GM21717 (cell line): ENCODE results near the gene FAM3B.
"Not testable (repeated sequence)": the region's sequence is repeated elsewhere in the genome, so short reads cannot be mapped to it uniquely, and the experiment has no call there.

Experiments
- ATAC-seq: cut with Tn5 transposase; IDR thresholded peaks from one replicate; pipeline ENCODE4 v1.9.1; 2021; ENCODE audit warnings: mild to moderate bottlenecking, moderate library complexity; ENCODE audit not compliant: unreplicated experiment

FAM3B gene, protein sequence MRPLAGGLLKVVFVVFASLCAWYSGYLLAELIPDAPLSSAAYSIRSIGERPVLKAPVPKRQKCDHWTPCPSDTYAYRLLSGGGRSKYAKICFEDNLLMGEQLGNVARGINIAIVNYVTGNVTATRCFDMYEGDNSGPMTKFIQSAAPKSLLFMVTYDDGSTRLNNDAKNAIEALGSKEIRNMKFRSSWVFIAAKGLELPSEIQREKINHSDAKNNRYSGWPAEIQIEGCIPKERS

DNA sequence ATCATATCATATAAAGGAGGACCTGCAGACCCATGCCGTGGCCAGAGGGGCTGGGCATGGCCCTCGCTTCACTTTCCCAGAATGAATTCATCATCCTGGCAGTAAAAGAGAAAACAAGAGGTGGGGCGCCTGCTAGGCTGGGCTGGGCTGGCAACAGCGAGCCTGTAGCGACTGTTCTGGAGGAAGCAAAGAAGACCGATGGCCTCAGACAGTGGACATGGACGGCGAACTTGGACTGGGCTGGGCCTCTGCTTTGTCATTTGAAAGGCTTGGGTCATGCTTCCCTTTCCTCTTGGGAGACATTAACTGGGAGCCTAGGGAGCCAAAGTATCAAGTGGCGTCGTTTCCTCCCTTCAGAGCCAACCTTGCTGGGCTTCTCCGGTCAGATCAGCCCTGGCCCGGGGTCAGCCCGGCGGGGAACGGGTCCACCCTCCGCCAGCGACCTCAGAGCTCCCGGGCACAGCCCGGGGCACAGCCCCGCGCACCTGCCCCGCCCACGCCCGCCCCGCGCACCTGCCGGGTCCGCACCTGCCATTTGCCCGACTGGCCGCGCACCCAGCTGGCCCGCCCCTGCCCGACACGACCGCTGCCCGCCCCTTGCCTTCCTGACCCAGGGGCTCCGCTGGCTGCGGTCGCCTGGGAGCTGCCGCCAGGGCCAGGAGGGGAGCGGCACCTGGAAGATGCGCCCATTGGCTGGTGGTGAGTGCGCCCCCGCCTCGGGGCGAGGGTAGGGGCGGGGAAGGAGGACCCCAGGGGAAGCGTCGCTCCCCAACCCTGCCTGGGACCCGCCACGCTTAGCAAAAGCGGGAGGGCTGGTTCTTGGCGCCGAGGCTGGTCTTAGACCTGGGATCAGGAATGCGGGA, at the start of gene FAM3B:
FAM3B (plus strand) TSS at position 602 of the 863 bp plus-strand sequence; CDS start at position 681, 79 bp downstream.
- ATAC-seq = no peak

DNA sequence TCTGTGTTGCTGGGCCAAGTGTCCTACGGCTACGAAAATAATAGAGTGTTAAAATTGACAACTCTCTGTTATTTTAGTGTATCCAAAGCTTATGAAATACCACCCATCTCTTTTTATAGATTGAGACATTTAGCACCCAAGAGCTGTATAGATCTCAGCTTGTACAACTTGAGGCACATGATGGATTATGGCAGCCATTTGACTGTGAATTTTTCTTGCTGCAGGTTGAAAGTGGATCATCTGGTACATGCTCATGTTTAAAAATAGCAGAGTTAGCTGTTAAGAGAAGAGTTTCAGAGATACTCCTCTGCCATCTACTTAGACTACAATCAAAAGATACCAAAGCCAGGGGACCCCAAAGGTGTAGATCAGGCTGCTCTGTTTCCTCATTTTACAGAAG, 49.3 kb upstream of the FAM3B start:
- ATAC-seq = no peak

DNA sequence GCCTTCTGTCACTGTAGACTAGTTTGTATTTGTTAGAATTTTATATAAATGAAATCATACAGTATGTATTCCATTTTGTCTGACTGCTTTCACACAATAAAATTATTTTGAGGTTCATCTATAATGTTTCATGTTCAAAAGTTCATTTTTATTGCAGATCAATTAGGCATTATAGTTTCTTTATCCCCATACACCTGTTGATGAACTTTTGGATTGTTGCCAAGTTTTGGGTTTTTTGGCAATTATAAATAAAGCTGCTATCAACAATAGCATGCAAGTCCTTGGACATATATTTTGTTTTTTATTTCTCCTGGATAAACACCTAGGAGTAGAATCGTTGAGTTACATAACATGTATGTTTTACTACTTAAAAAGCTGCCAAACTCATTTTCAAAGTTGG, 47.1 kb upstream of the FAM3B start:
- ATAC-seq = no peak

DNA sequence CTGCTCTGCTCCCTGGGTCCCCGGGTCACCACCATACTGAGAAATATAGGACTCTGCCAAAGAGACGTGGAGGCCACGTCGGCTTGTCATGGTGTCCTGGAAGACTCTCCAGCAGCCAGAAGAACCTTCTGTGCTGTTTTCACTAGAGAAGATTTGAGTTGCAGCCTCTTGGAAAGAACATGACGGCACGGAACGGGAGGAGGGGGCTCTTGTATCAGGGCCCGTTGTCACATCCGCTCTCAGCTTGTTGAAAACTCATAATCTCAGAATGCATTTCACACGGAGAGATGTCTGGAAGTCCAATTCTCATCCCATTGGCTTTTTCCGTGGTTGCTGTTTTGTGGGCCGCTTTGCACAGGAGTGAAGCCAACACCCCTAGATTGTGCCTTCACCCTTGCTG, 39.4 kb upstream of the FAM3B start:
- no peak for ATAC-seq

DNA sequence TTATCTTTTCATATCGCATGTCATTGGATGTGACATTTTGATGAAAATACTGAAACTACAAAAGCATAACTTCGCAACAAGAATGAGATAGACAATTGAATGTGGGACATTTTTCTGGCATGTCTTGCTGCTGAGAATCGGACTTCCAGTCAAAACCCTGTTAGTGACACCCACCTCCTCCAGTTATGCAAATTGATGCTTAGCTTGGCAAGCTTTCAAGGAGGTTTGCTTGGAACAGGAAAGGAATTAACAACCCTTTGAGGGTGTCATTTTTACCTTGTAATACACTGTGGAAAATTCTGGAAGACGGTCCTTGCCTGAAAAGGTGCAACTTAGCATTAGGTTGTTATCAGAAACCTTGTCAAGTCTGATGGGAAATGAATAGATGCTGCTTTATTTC, 38.8 kb upstream of the FAM3B start:
- ATAC-seq = no peak

DNA sequence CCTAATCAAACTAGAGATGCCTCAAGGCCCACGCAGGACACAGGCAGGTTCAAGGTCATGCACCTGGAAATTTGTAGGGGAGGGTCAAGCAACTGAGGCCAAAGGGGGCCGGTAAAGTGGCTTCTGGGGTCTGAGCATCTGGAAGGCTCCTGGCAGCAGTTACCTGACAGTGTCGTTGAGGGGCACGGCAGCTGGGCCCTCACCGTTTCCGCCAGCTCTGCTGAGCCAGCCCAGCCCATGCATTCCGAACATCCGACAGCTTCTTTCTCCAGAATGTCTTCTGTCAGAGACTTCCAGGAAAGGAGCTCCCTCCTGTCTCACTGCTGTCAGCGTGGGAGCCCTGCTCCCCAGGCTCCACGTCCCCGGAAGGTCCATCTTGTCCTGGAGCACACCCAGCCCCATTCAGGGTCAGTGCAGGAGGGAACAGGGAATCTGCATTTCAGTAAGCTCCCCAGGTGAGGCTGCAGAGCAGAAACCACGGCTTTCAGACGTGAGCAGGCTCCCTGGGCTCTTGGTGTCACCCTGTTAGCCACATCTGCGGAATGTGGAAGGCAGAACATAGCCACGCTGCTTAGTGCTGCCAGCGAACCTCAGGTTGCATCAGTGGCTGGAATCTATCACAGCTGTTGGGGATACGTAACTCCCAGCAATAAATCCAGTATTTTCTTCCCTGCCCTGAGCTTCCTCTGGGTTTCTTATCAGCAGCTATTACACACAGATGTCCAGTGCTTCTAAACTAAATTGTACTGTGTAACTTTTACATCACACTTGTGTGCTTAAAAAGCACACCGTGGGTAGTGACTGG, 36.3 kb upstream of the FAM3B start:
- no peak for ATAC-seq

DNA sequence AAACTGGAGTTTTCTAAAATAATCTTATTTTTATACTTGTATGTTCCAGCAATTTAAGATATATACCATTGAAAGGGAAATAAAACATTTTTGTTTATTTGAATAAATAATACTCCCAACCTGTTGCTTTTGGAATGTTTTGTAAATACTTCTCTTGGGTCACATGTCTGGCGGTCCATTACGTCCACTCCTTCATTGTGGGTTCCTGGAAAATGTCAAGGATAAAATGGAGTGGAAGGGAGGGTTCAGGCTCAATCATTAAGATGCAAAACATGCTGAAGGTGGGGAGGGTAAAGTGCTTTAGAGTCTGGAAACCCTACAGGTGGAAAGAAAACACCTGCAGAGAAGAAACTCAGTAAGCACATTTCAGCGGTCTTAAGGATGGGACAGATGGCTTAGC, 34.2 kb upstream of the FAM3B start:
- no peak for ATAC-seq

DNA sequence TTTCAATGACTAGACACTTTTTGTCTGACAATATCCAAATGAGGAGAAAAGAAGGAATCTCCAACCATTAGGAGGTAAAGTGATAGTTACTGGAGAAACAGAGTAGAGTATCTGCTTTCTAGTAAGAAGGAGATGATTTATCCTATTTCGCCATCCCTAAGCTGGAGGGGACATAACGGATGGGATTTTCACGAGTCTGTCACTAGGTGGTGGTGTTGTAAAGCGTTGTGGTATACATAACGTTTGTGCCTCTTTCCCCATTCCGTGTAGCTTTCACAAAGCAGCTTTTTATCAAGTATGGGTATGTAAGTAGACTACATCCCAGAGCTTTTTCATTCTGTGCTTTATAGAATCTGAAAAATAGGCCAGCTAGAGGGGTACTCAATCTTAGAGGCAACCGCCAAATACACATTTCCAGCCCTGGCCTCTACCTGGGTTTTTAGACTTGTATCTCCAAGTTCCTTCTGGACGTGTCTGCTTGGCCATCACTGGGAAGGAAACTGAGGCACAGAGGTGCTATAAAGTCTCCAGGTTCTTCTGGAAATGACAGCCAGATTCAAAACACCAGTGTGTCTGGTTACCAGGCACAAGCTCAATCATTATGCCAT, 33.3 kb upstream of the FAM3B start:
- ATAC-seq = no peak

DNA sequence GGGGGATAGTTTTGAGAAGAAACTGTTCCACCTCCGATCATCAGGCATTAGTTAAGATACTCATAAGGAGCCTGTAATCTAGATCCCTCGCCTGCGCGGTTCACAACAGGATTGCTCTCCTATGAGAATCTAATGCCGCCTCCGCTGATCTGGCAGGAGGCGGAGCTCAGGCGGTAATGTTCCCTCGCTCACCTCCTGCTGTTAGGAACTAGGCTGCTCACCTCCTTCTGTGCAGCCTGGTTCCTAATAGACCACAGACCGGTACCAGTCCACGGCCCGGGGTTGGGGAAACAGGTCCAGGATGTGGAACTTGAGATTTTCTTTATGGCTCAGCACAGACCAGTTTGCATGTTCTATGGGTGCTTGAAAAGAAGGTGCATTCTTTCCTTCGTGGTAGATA, 27.2 kb upstream of the FAM3B start:
- ATAC-seq = no peak

DNA sequence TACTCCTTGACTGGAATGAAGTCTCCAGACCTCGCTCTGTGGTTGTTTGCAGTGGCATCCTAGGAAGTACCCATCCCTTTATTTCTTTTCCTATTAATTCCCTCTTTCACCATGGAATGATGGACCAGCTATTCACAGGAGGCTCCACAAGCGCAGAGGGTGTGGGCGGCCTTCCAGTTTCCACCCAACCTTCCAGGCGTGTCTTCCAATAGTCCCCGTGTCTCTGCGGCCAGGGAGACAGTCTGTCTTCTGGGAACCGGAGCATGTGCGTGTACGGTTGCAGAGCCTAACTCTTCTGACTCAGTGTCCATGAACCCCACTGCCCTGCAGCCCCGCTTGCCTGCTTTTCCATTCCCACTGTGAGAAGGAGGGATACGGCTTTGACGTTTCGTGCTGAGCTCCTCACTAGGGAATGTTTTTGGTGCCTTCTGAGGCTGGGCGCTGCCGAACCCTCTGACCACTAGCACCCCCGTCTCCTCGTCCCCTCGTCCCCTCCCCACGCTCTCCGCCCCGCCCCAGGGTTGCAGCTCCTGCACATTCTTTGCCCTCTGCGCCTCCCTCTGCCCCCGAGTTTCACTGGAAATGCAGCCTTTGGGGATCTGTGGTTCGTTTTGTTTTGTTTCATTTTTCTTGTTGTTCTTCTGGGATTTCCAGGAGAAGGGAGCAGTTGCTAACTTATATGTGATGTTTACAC, 26.3 kb upstream of the FAM3B start:
- no peak for ATAC-seq

DNA sequence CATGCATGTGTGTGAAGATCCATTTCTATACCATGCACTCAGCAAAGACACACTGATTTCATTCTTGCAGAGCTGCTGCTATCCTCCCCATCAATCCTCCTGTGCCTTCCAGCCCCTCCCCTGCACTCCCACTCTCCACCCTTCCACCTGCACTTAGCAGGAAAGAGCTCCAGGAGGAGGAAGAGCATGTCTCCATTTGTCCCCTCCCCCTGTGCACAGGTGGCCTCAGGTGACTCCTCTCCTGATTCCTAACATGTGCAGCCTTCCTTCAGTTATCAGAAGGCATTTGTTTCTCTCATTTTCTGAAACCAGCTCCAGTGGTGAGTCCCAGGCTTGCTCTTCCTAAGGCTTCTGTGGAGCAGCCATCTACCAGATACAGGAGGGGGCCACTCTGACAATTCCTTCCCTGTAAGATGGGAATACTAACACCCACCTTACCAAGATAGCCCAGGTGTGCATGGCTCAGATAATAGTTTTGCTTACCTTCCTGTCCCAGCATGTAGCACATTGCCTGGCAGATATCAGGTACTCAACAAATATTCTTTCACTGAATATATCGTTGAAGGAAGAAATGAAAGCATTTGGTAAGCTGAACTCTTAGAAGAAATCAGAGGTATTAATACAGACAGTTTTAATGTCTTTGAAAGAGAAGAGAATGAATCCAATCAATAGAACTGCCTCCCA, 21.9 kb upstream of the FAM3B start:
- no peak for ATAC-seq

DNA sequence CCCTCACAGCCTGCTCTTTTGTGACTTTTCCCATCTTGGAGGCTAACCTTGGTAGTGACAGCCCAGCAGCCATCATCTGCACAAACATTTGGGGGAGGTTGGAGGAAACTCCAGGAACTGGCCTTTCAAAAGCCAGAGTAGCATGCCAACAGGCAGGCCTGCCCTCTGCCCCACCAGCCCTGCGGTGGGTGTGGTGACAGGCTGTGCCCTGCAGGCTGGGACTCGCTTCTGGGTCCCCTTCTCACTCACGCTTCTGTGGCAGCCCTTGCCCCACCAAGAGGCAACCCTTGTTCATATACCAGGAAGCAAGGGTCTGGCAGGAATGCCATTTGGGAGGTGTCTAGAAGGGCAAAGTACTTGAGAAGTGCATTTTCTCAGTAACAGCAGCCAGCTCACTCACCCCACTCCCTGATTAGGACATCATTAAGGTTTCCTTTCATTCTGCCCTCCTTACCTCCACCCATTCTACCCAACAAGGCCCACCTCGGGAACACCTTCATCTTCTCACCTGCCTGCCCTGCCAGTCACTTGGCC, 20.8 kb upstream of the FAM3B start:
- ATAC-seq = no peak

DNA sequence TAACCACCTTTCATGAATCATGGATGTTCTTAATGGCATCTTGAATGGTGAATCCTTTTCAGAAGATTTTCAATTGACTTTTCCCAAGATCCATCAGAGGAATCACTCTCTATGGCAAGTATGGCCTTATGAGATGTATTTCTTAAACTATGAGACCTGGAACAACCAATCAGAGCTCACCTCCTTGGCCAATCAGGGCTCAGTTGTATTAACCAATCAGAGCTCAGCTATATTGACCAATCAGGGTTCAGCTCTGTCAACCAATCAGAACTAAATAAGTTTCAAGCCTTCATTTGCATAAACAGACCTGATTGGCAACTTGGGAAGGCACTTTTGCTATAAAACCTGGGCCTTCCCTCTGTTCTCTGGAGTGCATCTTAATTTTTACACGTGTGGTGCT, 13.6 kb upstream of the FAM3B start:
- ATAC-seq = no peak

DNA sequence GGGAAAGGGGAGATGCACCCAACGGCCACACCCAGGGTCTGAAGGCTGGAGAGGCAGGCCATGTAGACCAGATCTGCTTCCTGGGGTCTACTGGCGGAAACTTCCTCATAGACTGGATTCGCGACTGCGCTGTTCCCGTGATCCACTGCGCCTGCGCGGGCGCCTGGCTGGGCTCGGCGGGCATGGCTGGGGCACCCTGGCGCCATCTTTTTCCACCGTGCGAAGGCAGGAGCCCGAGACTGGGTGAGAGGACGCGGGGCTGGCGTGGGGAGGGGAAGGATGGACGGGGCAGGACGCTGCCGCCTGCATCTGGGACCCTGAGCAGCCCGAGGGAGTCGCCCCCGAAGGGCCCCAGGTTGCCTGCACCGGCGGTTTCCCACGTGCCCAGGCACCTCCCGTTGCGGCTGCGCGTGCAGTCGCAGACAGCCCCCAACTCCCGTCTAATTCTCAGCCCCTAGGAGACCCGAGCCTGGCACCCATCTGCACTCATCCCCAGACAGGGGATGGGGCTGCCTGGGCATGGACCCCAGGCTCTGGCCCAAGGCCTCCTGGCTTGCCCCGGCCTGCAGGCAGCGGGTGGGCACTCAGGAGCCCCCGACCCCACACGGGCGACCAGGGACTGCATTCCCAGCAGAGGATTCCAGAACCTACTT, 12.4 kb upstream of the FAM3B start:
- no peak for ATAC-seq

DNA sequence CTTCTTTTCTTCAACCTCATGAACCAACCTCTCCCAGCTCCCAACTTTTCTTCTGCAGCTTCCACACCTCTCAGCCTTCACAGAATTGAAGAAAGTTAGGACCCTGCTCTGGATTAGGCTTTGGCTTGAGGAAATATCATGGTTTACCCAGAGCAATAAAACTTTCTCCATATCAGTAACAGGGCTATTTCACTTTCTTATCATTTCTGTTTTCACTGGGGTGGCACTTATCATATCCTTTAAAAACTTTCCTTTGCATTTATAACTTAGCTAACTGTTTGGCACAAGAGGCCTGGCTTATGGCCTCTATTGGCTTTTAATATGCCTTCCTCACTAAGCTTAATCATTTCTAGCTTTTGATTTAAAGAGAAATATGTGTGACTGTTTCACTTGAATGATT, 9.4 kb upstream of the FAM3B start:
- ATAC-seq = no peak

DNA sequence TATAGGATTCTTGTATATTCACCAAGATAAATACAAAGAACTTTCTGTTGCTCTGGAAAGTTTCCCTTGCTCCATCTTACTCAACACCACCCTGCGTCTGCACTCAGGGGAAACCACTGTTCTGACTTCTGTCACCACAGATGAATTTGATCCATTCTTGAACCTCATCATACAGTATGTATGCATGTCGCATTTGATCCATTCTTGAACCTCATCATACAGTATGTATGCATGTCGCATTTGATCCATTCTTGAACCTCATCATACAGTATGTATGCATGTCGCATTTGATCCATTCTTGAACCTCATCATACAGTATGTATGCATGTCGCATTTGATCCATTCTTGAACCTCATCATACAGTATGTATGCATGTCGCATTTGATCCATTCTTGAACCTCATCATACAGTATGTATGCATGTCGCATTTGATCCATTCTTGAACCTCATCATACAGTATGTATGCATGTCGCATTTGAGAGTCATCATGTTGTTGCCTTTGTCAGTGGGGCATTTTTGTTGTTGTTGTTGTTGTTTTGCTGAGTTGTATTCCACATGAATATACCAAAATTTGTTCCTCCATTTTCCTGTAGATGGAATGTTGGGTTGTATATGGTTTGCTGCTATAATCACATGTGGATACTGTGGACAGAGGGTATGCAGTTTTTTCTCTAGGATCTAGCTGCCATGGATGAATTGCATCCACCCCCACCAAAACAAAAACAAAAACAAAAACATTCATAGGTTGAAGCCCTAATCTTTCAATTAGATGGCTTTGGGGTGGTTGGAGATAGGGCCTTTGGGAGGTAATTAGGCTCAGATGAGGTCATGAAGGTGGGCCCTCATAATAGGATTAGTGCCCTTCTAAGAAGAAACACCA, 3.1 kb upstream of the FAM3B start:
- not testable (repeated sequence) for ATAC-seq

DNA sequence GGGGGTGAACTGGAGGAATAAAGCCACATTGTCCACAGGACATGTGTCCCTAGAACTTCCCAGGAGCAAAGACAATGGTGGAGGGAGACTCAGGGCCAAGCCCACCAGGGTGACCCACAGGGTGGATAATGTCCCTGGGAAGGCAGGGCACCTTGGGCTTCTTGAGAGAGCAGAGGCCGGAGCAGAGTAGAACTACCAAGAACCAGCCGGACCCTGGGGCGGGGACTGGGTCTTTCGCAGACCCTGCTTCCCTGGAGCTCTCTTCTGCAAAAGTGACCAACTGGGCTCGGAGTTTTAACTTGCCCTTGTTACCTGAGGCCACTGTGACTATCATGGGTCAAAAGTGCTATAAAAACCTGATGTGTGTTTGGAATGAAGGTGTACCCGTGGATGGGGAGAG, 875 bp upstream of the FAM3B start:
- no peak for ATAC-seq

DNA sequence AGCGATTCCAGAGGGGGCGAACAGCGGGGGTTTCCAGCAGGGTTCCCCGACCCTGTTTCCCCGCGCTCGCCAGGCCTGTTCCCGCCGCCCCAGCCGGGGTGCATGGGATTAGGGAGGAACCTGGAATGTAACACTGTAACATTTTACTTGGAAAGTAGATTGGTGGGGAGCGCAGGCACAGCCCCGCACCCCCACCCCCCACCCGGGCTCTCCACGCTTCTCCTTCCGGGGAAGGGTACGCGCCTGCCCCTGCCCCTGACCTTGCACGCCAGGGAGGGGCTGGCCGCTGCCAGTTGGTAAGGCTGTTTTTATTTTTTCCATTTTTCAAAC, 427 bp downstream of the FAM3B start:
- no peak for ATAC-seq
